ENCODE results near the gene EIF6. TPM values are rescaled to one million over a fixed set of nuclear protein-coding genes. Genes with fewer than 3 reads are reported as not detected.

EIF6 gene
- total RNA-seq, 1 donor from 2014 or later = 98.0 TPM

DNA sequence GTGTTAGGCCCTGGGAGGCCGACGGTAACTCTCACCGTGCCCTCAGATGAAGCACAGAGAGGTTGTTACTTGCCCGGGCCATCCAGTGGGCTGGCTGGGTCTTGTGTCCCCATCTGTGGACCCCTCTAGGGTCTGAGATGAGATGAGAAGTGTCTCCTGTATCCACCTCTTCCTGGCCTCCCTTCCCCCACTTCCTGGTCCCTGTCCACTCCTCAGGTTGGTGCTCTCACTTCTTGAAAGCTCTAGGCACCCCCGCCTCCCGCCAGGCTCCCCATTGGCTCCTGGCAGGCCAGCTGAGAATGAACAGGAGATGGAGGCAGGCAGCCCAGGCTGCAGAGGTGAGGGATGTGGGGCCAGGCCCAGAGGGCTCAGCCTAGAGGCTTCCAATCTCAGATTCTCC, 8.2 kb downstream of the EIF6 start:
- Histone ChIP-seq H3K27ac (peak overlapping the region; percentile 99 to 100), H3K4me1 (peaks cover 10 to 15% of the 10 kb centered on the region in 2 donors), H3K36me3 (peaks cover 19 to 38% of the 10 kb centered on the region in 2 donors), H3K4me3 (peak overlapping the region; percentile 97 to 99), H3K9me3 (no peaks in the 10 kb centered on the region), H3K27me3 (no peaks in the 10 kb centered on the region)
- no peak for DNase-seq (ENCODE audit: low spot score in 2 of 2)
- intact Hi-C loops (cut with DNase I) = no loop called here
- TF ChIP-seq, protein P1, sequence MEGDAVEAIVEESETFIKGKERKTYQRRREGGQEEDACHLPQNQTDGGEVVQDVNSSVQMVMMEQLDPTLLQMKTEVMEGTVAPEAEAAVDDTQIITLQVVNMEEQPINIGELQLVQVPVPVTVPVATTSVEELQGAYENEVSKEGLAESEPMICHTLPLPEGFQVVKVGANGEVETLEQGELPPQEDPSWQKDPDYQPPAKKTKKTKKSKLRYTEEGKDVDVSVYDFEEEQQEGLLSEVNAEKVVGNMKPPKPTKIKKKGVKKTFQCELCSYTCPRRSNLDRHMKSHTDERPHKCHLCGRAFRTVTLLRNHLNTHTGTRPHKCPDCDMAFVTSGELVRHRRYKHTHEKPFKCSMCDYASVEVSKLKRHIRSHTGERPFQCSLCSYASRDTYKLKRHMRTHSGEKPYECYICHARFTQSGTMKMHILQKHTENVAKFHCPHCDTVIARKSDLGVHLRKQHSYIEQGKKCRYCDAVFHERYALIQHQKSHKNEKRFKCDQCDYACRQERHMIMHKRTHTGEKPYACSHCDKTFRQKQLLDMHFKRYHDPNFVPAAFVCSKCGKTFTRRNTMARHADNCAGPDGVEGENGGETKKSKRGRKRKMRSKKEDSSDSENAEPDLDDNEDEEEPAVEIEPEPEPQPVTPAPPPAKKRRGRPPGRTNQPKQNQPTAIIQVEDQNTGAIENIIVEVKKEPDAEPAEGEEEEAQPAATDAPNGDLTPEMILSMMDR (IDR thresholded peaks at IDR 0.05) = no peak

DNA sequence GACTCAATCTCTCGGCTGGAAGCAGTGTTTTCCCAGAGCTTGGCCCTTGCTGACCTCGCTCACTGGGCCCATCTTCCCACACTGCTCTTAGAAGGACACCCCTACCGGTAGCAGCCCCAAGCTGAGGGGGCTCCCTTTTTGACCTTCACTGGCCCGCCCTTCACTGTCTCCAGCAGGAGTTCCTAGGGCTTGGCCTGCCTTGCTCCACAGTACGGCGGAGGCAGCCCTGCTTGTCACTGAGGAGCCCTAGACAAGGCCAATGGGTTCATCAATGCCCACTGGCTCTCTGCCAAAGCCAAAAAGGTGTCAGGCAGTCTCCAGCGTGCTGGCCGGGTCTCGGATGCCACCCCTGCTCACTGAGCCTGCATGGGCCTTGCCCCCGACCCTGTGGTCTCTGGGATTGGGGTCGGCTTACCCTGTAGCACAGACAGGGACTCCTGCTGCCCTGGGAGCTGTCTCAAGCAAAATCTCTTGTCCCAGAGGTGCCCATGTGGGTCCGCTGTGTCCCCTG, 8.8 kb downstream of the EIF6 start:
- Histone ChIP-seq H3K27ac (peak overlapping the region; percentile 99 to 100), H3K36me3 (peaks cover 19 to 39% of the 10 kb centered on the region in 2 donors), H3K4me3 (no peak overlapping the region), H3K4me1 (peaks cover 10 to 15% of the 10 kb centered on the region in 2 donors), H3K9me3 (no peaks in the 10 kb centered on the region), H3K27me3 (no peaks in the 10 kb centered on the region)
- TF ChIP-seq, protein P1 (IDR thresholded peaks at IDR 0.05) = no peak
- no peak for DNase-seq (ENCODE audit: low spot score in 2 of 2)
- intact Hi-C loops (cut with DNase I) = no loop called here

DNA sequence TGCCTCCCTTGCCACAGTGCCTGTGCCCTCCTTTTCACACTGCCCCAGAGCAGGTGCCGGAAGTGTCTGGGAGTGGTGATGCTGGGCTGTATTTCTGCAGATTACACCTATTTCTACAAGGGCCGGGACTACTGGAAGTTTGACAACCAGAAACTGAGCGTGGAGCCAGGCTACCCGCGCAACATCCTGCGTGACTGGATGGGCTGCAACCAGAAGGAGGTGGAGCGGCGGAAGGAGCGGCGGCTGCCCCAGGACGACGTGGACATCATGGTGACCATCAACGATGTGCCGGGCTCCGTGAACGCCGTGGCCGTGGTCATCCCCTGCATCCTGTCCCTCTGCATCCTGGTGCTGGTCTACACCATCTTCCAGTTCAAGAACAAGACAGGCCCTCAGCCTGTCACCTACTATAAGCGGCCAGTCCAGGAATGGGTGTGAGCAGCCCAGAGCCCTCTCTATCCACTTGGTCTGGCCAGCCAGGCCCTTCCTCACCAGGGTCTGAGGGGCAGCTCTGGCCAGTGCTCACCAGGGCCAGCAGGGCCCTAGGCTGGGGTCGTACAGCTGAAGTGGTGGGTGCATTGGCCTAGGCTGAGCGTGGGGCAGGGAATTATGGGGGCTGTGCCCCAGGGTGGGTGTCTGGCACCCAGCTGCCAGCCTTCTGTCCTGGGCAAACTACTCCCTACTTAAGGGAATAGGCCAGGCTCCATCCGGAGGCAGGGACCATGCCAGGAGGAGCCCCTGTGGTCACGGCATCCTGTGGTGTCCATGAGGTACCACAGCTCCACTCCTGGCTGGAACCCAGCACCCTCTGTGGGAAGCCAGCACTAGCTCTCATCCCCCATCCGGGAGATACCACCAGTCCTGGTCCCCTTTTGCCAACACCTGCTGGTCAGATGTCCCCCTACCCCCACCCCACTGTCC, 10.1 kb downstream of the EIF6 start:
- intact Hi-C loops (cut with DNase I) = no loop called here
- Histone ChIP-seq H3K36me3 (peaks cover 20 to 34% of the 10 kb centered on the region in 2 donors), H3K4me1 (peaks cover 10 to 18% of the 10 kb centered on the region in 2 donors), H3K27me3 (no peaks in the 10 kb centered on the region), H3K4me3 (no peak overlapping the region), H3K9me3 (no peaks in the 10 kb centered on the region), H3K27ac (no peak overlapping the region)
- no peak for DNase-seq (ENCODE audit: low spot score in 2 of 2)
- TF ChIP-seq, protein P1 (IDR thresholded peaks at IDR 0.05) = no peak

DNA sequence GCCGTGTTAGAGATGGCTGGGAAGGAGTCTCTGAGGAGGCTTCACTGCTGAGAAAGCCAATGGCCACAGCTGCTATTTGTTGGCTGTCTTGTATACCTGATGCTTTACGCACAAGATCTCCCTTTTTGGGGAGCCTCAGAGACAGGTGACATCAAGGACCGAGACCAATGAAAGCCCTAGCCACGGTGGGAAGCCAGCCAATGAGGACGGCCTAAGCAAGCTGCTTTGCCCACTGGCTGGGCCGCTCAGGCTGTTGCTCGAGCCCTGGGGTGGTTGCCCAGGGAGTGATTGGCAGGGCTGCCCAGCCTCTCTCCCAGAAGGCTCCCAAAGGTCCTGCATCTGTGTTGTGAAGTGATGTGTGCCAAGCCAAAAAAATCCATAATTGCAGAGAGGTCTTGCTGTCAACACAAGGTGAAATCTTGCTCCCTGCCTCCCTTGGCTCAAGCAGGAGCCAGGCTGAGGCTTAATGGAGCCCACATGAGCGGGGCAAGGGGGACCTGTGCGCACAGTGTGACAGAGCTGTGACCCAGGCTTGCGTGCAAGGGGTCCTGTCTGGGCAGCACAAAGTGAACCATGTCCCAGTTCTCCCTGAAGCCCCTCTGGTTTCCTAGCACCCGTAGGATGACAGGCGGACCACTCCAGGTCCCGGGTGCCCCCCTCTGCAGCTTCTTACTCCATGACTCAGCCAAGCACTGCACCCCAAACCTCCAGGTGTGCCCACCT, 11.0 kb downstream of the EIF6 start:
- TF ChIP-seq, protein P1 (IDR thresholded peaks at IDR 0.05) = no peak
- Histone ChIP-seq H3K36me3 (peaks cover 12 to 26% of the 10 kb centered on the region in 2 donors), H3K4me3 (no peak overlapping the region), H3K27ac (peak overlapping the region in 1 of 2 donors; percentile 11), H3K9me3 (no peaks in the 10 kb centered on the region), H3K4me1 (peaks cover 10 to 22% of the 10 kb centered on the region in 2 donors), H3K27me3 (no peaks in the 10 kb centered on the region)
- intact Hi-C loops (cut with DNase I) = no loop called here
- DNase-seq (ENCODE audit: low spot score in 2 of 2) = no peak

DNA sequence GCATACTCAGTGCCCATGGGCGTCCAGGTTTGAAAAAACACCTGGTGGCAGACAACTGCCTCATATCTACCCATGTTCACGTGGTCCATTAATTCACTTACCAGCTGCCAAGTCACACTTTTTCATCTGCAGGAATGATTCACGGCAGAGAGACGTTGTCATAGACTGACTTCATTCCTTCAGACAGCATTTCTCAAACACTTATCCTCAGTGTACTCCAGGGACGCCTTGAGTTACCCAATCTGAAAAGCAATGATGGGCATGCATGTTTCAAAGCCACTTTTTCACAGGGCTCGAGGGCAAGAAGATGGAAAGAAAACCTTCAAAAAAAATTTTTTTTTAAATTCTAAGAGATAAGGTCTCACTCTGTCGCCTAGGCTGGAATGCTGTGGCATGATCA, 12.7 kb downstream of the EIF6 start:
- Histone ChIP-seq H3K4me1 (peaks cover 8 to 18% of the 10 kb centered on the region in 2 donors), H3K9me3 (no peaks in the 10 kb centered on the region), H3K4me3 (no peak overlapping the region), H3K27me3 (no peaks in the 10 kb centered on the region), H3K36me3 (peaks cover 21 to 35% of the 10 kb centered on the region in 2 donors), H3K27ac (no peak overlapping the region)
- no peak for DNase-seq (ENCODE audit: low spot score in 2 of 2)
- TF ChIP-seq, protein P1 (IDR thresholded peaks at IDR 0.05) = no peak
- intact Hi-C loops (cut with DNase I) = no loop called here
